ENCODE results near the gene TRAPPC12. TPM values are rescaled to one million over a fixed set of nuclear protein-coding genes. Genes with fewer than 3 reads are reported as not detected.

Gene TRAPPC12
- total RNA-seq, 1 experiment from 2014 or later: 72.8 TPM

GRCh38 chr2:3500326-3500899 is 120.9 kb downstream of the TRAPPC12 start:
- no peak overlapping the region for H3K27ac Mint-ChIP-seq
- DNase-seq (ENCODE audit: low spot score): no peak
- H3K9me3 Mint-ChIP-seq: peaks cover 7% of the 10 kb centered on the region
- CTCF ChIA-PET: no interaction called here
- TF ChIP-seq CTCF (IDR thresholded peaks at IDR 0.05): no peak
- TF ChIP-seq ETV6 (CRISPR knock-in tag; IDR thresholded peaks at IDR 0.05): no peak
- no peak for TF ChIP-seq MYBL2 (CRISPR knock-in tag; IDR thresholded peaks at IDR 0.05)
- no peak for TF ChIP-seq MXD4 (CRISPR knock-in tag; IDR thresholded peaks at IDR 0.05; ENCODE audit: borderline replicate concordance)
- TF ChIP-seq, protein P1, sequence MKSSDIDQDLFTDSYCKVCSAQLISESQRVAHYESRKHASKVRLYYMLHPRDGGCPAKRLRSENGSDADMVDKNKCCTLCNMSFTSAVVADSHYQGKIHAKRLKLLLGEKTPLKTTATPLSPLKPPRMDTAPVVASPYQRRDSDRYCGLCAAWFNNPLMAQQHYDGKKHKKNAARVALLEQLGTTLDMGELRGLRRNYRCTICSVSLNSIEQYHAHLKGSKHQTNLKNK (CRISPR knock-in tag; IDR thresholded peaks at IDR 0.05): no peak
- TF ChIP-seq PRRX2 (CRISPR knock-in tag; IDR thresholded peaks at IDR 0.05): no peak
- TF ChIP-seq EMX1 (CRISPR knock-in tag; IDR thresholded peaks at IDR 0.05): no peak
- TF ChIP-seq ZNF219 (CRISPR knock-in tag; IDR thresholded peaks at IDR 0.05; ENCODE audit: borderline replicate concordance): no peak
- no peak for TF ChIP-seq ZNF425 (CRISPR knock-in tag; conservative IDR thresholded peaks at IDR 0.05)
- TF ChIP-seq E2F5 (CRISPR knock-in tag; IDR thresholded peaks at IDR 0.05): no peak
- no peak for TF ChIP-seq TEAD4 (CRISPR knock-in tag; IDR thresholded peaks at IDR 0.05)
- TF ChIP-seq NR1H2 (CRISPR knock-in tag; IDR thresholded peaks at IDR 0.05): no peak
- no peak for TF ChIP-seq ZNF121 (CRISPR knock-in tag; IDR thresholded peaks at IDR 0.05)
- no peak for TF ChIP-seq ZNF232 (CRISPR knock-in tag; IDR thresholded peaks at IDR 0.05)
- TF ChIP-seq FOXK1 (CRISPR knock-in tag; IDR thresholded peaks at IDR 0.05): no peak
- TF ChIP-seq ZNF512 (CRISPR knock-in tag; IDR thresholded peaks at IDR 0.05; ENCODE audit: borderline replicate concordance): no peak
- no peak for TF ChIP-seq ZNF423 (CRISPR knock-in tag; IDR thresholded peaks at IDR 0.05)
- TF ChIP-seq ZNF138 (CRISPR knock-in tag; conservative IDR thresholded peaks at IDR 0.05): no peak
- TF ChIP-seq, protein P2, sequence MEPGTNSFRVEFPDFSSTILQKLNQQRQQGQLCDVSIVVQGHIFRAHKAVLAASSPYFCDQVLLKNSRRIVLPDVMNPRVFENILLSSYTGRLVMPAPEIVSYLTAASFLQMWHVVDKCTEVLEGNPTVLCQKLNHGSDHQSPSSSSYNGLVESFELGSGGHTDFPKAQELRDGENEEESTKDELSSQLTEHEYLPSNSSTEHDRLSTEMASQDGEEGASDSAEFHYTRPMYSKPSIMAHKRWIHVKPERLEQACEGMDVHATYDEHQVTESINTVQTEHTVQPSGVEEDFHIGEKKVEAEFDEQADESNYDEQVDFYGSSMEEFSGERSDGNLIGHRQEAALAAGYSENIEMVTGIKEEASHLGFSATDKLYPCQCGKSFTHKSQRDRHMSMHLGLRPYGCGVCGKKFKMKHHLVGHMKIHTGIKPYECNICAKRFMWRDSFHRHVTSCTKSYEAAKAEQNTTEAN (CRISPR knock-in tag; IDR thresholded peaks at IDR 0.05): no peak
- POLR2A ChIA-PET: no interaction called here
- no peaks in the 10 kb centered on the region for H3K4me1 Mint-ChIP-seq
- ATAC-seq: no peak
- H3K4me3 Mint-ChIP-seq: no peak overlapping the region
- no peaks in the 10 kb centered on the region for H3K27me3 Mint-ChIP-seq (ENCODE audit: low read depth)
- peaks cover 23% of the 10 kb centered on the region; the same call in 1 of the 2 replicates for H3K36me3 Mint-ChIP-seq
